ENCODE data around the gene AGPS.

Gene AGPS

DNA sequence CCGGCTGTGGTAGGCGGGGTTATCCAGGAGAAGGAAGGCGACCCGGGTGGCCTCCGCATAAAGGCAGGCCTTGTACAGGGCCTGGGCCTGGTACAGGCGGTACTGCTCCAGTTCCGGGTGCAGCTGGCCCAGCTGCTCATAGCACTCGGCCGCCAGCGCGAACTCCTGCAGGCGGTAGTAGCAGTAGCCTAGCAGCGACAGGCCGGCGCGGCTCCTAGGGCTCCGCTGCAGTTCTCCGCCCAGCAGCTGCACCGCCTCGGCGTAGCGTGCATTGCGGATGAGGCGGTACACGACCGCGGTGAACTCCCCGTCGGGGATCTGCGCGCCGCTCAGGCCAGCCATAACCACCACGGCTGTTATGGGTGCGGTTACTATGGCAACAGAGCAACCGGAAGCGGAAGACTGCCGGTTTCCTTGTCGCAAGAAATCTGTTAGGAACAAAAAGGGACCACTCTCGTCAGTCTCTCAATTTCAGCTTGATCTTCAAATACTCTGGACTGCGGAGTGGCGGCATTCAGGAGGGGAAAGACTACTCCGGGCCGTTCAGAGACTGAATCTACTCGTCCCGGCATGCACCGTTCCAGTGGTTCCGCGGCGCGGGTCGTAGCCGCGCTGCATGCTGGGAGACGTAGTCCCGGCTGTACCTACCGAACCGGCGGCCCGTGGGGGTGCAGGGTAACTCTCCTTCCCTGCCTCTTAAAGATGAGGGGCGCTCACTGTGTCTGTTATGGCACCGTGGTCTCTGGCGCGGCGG, 160.0 kb downstream of the AGPS start:
- DNase-seq (ENCODE audit: low read depth), result peak; percentile 90

- peak; percentile 19 for DNase-seq (ENCODE audit: low read depth)
These were observed 160.8 kb downstream of the AGPS start for GRCh38 chr2:177553176-177553884.

- no peak for DNase-seq (ENCODE audit: low read depth)
These were observed 161.8 kb downstream of the AGPS start for GRCh38 chr2:177554365-177554764.

DNA sequence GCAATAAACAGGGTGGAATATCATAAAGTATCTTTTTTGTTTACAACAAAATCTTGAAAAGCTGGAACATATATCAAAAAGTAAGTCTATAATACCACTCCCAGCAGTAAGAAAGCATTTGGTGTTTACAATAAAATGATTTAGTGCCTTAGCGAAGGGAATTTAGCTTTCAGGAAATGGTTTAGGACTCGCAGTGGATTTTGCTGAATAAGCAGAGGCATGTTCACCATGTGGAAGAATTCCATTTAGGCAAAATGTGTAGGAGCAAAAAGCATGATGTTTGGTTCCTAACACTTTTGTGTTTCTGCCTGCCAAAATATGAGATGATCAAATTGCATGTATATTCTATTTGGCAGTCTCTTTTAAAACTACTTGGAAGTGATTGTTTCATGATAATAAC, 163.6 kb downstream of the AGPS start:
- no peak for DNase-seq (ENCODE audit: low read depth)

DNA sequence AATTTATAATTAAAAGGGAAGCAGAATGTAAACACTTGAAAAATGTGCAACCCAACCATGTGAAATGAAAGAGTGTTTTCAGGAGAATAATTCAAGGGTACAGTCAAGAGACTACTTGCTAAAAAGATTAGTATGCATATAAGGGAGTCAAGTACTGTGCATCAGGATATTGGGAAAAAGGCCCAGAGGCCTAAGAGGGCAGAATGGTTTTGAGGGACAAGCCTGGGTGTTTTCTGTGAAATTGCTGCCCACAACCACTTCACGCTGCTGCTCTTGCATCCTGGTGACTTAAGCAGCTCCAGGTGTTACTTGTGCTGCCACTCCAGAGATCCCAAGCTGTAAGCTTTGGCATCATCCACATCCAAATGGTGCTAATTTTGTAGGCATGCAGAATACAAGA, 165.2 kb downstream of the AGPS start:
- no peak for DNase-seq (ENCODE audit: low read depth)

DNA sequence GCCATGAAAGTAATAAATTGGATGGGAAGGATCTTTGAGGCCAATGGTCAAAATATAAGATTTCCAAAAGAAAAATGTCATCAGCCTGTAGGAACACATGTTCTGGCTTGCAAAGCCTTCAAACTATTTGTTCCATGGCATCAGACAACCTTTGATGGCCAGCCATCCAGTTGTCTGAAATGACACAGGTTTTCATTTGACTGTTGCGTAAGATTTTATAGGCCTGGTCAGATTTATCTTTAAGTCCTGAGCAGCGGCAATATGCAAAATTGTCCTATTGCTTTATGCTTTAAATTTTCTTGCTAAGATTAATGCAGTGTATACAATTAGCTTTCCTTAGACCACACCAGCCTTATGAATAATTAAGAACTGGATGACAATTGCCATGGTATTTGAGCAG, 167.1 kb downstream of the AGPS start:
- DNase-seq (ENCODE audit: low read depth), result no peak

- DNase-seq (ENCODE audit: low read depth), result no peak
These were observed 175.8 kb downstream of the AGPS start for GRCh38 chr2:177568390-177568789.

DNA sequence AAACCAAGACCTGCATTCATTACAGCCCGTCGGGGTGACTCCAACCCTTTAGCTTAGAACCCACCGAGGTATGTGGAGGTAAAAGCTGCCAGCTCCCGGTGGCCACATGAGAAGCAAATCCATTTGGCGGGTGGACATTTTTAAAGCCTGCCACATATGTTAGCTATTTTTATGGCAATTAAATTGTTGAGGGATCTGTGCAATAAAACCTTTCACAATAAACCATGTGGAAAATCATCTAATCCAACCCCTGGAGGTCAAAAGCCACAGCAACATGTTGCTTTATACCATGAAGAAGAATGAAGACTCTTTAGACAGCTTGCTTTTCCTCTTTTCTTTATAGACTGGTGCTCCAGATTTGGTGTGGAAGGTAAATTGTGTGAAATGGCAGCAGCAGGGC, 176.3 kb downstream of the AGPS start:
- DNase-seq (ENCODE audit: low read depth), result peak; percentile 4

- peak; percentile 24 for DNase-seq (ENCODE audit: low read depth)
These were observed 179.7 kb downstream of the AGPS start for GRCh38 chr2:177572236-177572671.

DNA sequence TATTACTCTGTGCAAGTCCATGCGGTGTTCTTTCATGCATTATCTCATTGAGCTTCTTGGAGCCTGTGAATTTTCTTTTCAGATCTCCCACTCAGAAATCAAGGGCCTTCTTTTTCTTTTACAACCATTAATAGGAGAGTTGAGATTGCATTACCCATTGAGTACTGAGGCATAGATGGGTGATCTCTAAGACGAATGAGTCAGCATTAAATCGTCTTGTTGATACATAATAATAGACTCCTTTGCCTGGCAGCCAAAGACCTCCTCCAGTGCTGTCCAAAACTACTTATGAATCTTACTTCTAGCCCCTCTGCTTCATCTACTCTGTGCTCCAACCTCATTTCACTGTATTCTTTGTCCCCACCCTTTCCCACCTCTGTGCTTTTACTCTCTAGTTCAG, 180.5 kb downstream of the AGPS start:
- peak; percentile 8 for DNase-seq (ENCODE audit: low read depth)

DNA sequence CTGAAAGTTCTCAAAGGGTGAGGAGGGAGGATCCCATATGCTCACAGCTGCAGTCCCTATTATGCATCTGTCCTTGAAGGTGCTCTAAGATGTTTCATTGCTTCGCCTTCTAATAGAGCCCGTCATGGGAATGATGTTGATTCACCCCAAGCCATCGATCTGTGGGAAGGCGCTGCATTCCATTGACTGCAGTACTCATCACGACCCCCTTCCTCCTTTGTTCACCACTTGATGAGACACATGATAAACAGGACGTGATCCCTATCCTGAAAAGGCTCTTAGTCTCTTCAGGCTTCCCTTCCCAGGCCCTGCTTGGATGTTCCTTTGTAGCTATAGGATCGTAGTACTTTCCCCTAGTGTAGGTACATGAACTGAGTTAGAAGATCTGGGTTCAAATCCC, 181.8 kb downstream of the AGPS start:
- no peak for DNase-seq (ENCODE audit: low read depth)

DNA sequence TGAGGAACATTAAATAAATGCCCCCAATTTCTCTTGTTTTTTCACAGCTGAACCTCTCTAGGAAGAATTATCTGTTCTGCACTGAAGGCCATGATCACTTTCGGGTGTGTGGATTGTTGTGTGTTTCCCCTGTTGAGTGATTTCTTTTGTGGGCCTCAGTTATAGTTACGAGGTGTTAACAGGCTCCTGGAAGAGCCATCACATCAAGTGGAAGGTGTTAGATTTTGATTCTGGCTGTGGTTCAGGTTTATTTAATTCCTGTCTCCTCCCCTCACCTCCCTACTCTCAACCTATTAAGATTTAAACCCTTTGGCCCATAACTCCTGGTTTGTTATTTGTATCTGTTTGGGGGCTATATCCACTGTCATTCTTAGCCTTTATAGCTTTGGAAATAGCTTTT, 182.8 kb downstream of the AGPS start:
- no peak for DNase-seq (ENCODE audit: low read depth)

GRCh38 chr2:177577075-177577474, 184.5 kb downstream of the AGPS start:
- no peak for DNase-seq (ENCODE audit: low read depth)

DNA sequence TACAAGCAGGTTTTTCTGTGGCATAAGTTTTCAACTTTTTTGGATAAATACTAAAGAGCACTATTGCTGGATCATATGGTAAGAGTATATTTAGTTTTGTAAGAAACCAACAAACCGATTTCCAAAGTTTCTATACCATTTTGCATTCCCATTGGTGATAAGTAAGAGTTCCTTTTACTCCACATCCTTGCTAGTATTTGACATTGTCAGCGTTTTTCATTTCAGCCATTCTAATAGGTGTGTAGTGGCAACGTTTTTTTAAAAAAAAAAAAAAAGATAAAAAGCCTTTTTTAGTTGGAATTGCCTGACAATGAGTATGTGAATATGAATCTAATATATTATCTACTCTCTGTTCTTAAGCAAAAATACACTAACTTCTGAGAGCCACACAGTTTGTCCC, 185.9 kb downstream of the AGPS start:
- DNase-seq (ENCODE audit: low read depth), result no peak

DNA sequence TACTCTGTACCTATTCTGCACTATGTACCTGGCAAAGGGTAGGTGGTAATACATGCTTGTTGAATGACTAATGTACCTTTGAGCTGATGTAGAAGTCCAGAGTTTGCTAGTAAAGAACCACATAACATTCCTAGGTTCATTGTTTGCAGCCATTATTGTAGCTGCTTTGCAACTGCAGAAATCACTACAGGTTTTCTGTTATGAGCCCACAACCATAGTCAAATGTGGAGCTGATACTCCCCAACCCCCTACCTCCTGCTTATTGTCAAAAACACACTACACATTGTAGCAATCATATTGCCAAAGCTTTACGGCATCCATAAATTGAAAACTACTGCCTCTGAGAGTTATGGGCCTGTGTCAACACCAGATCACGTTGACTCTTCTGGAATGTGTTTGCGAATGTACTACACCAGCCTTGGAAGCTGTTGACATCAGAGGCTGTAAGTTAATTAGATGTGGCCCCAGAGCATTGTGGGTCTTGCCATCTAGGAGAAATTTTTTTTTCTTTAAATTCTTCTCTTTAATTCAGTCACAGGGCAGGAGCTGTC, 187.0 kb downstream of the AGPS start:
- no peak for DNase-seq (ENCODE audit: low read depth)

GRCh38 chr2:177582000-177582399, 189.4 kb downstream of the AGPS start:
- DNase-seq (ENCODE audit: low read depth), result no peak

DNA sequence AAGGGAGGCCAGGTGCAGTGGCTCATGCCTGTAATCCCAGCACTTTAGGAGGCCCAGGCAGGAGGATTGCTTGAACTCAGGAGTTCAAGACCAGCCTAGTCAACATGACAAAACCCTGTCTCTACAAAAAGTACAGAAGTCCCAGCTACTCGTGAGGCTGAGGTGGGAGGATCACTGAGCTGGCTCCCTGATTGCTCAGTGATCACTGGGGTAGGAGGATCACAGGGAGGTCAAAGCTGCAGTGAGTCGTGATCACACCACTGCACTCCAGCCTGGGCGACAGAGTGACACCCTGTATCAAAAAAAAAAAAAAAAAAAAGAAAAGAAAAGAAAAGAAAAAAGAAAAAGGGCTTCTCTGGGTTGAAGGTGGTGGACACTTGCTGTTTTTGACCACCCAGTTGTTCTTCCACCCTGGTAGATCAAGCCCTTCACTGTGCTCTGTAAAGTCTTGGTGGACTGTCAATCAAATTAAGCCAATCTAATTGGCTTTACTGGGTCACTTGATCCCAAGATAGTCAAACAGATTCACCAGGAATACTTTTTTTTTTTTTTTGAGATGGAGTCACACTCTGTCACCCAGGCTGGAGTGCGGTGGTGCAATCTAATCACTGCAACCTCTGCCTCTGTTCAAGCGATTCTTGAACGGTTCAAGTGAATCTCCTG, 191.6 kb downstream of the AGPS start:
- no peak for DNase-seq (ENCODE audit: low read depth)

GRCh38 chr2:177585234-177585863, 192.8 kb downstream of the AGPS start:
- DNase-seq (ENCODE audit: low read depth), result no peak

GRCh38 chr2:177586154-177586553, 193.6 kb downstream of the AGPS start:
- DNase-seq (ENCODE audit: low read depth), result no peak

DNA sequence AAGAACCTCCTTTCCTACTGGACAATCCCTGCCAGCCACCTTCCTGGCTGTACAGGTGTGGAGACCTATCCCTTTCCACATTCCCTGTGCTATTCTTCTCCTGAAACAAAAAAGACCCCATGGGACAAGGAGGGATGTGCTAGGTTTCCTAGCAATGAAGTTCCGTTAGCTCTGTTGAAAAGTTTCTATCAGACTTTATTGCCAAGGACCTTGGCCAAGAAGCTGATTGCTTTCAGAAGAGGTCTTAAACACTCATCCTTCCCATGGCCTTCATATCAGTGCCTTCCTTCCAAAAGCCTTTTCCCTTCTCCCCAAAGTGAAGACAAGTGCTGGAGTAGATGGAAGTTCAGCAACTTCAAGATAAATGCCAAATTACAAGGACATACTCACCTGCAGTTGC, 194.8 kb downstream of the AGPS start:
- no peak for DNase-seq (ENCODE audit: low read depth)

DNA sequence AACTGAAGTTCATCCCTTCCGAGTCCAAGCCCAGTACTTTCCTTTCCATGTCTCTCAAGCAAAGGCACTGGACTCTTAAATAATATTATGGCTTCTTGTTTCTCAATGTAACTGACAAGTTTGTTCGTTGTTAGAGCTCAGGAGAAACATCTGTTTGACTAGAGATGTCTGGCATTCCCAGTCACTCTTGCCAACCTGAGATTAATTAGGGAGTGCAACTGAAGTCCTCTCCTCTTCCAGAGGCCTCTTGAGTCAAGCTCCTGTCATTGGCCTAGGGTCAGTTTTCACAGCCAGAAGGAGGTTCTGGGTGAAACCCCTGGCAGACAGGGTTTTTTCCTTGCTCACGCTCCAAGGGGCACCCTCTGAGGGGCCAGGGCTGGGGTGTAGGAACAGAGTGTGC, 196.1 kb downstream of the AGPS start:
- DNase-seq (ENCODE audit: low read depth), result no peak

GRCh38 chr2:177589186-177589585, 196.6 kb downstream of the AGPS start:
- DNase-seq (ENCODE audit: low read depth), result no peak
